Jurkat, Clone E6-1 (cell line): ENCODE results near the gene SCGB1A1.

Experiments used
- DNase-seq: peaks from one replicate; pipeline ENCODE4 v3.0.0-alpha.2; 2011; ENCODE audit warnings: low read depth, low spot score
- H3K4me3 ChIP-seq: 2 replicates; pipeline ENCODE4 v1.5.1; 2011; ENCODE audit warnings: mild to moderate bottlenecking, low read length, control low read depth, moderate library complexity

SCGB1A1 gene

GRCh38 chr11:62464655-62465054 lies 45.8 kb downstream of the SCGB1A1 start:
- H3K4me3 ChIP-seq: no peak overlapping the region
- DNase-seq: no peak

DNA sequence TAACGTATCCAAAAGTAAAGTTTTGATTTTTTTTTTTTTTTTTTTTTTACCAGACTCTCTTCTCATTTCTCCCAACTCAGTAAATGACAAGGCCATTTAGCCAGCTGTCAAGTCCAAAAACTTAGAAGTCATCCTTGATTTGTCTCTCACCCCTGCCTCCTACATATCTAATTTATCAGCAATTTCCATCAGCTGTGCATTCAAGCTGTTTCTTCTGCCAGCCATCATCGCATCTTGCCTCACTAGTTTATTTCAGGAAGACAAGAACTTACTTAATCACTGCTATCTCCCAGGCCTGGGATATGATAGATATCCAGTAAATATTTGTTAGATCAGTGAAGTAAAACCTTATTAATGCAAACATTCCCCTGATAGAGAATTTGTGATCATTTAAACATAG lies 47.6 kb downstream of the SCGB1A1 start:
- H3K4me3 ChIP-seq: no peak overlapping the region
- DNase-seq: no peak

GRCh38 chr11:62468577-62468976 lies 49.7 kb downstream of the SCGB1A1 start:
- no peak overlapping the region for H3K4me3 ChIP-seq
- DNase-seq: no peak

GRCh38 chr11:62471603-62472002 lies 52.8 kb downstream of the SCGB1A1 start:
- H3K4me3 ChIP-seq: no peak overlapping the region
- DNase-seq: no peak

DNA sequence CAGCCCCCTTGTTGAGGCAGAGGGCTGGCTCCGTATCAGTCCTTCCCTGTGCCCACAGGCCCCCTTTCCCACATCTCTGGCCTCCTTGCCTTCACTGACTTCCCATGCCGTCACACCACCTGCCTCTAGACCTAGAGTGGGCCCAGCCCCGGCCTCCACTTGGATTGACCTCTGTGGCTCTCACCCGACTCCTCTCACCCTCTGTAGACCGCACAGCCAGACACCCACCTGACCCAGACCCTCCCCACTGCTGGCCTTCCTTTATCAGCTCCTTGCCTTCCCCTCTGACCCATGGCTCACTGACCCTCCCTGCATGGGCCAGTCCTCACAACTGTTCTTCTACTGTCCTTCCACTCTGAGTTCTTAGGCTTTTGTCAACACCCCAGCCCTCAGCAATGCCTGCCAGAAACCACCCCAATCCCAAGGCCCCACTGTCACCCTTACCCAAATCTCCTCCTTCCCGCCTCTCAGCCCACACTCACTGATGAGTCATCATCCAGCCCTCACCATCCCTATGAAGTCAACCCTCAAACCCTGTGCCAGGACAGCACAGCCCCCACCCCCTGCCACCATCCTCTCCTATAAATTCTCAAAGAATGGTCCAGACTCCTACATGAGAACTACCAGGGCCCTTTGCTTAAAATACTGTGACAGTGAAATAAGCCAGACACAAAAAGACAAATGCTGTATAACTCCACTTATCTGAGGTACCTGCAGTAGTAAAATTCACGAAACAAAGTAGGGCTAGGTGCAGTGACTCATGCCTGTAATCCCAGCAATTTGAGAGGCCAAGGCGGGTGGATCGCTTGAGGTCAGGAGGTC lies 53.4 kb downstream of the SCGB1A1 start:
- DNase-seq: no peak
- H3K4me3 ChIP-seq: no peak overlapping the region
